Calu3 (cell line): ENCODE results near the gene PRDX2. TPM values are rescaled to one million over a fixed set of nuclear protein-coding genes. Genes with fewer than 3 reads are reported as not detected.
A peak's percentile ranks its signal among the peaks of the same experiment; 100 is the strongest.

Experiments used
- BruUV-seq: library from RNA; stranded (reverse); fragments of 400-500 nt; replicated peaks from 2 replicates; lab custom pipeline; 2021; lab: Mats Ljungman, UMichigan
- CTCF ChIA-PET: fragments of 300-600 bp; sonication (Branson Sonifier 250); formaldehyde crosslinking; loops from one replicate; lab custom pipeline; 2022; ENCODE audit warnings: antibody characterized with exemption; lab: Charles Lee
- DNase-seq: peaks from one replicate; pipeline ENCODE4 v3.0.0; 2022
- H3K27ac Mint-ChIP-seq: one replicate; pipeline ENCODE4 v1.8.0; 2022; ENCODE audit warnings: mixed read lengths; ENCODE audit not compliant: unreplicated experiment
- H3K27me3 Mint-ChIP-seq: one replicate; pipeline ENCODE4 v1.8.0; 2022; ENCODE audit warnings: mixed read lengths; ENCODE audit not compliant: unreplicated experiment
- H3K36me3 Mint-ChIP-seq: one replicate; pipeline ENCODE4 v1.8.0; 2022; ENCODE audit warnings: mild to moderate bottlenecking, moderate library complexity, mixed read lengths; ENCODE audit not compliant: insufficient read depth, unreplicated experiment
- H3K4me1 Mint-ChIP-seq: one replicate; pipeline ENCODE4 v1.8.0; 2022; ENCODE audit warnings: mild to moderate bottlenecking, low read depth, mixed read lengths; ENCODE audit not compliant: unreplicated experiment
- H3K4me3 Mint-ChIP-seq: one replicate; pipeline ENCODE4 v1.8.0; 2022; ENCODE audit warnings: mild to moderate bottlenecking, low read depth, moderate library complexity, mixed read lengths; ENCODE audit not compliant: unreplicated experiment
- H3K9me3 Mint-ChIP-seq: one replicate; pipeline ENCODE4 v1.8.0; 2022; ENCODE audit warnings: low read depth, mixed read lengths; ENCODE audit not compliant: unreplicated experiment
- intact Hi-C: fragments of 100-400 bp; cut with micrococcal nuclease; formaldehyde crosslinking; loops from one replicate; pipeline ENCODE4 v1.10.0; 2022; ENCODE audit not compliant: unreplicated experiment
- total RNA-seq: library from RNA; stranded (reverse); gene quantifications from 2 replicates; pipeline ENCODE4 v1.2.3, GENCODE V29; 2022
- TF ChIP-seq, protein P1 (sequence below): fragments of 200-600 bp; IDR thresholded peaks from one replicate; pipeline ENCODE4 v1.8.0; 2022; ENCODE audit warnings: antibody characterized with exemption; ENCODE audit not compliant: unreplicated experiment

The PRDX2 gene
- total RNA-seq, 1 experiment from 2014 or later: 135 TPM

- no TSS peak for BruUV-seq
- intact Hi-C loops: no loop called here
- peaks cover 9% of the 10 kb centered on the region for H3K4me1 Mint-ChIP-seq
- H3K9me3 Mint-ChIP-seq: no peaks in the 10 kb centered on the region
- no peak overlapping the region for H3K27ac Mint-ChIP-seq
- H3K36me3 Mint-ChIP-seq: peaks cover 20% of the 10 kb centered on the region
- no peak overlapping the region for H3K4me3 Mint-ChIP-seq
- TF ChIP-seq, protein P1, sequence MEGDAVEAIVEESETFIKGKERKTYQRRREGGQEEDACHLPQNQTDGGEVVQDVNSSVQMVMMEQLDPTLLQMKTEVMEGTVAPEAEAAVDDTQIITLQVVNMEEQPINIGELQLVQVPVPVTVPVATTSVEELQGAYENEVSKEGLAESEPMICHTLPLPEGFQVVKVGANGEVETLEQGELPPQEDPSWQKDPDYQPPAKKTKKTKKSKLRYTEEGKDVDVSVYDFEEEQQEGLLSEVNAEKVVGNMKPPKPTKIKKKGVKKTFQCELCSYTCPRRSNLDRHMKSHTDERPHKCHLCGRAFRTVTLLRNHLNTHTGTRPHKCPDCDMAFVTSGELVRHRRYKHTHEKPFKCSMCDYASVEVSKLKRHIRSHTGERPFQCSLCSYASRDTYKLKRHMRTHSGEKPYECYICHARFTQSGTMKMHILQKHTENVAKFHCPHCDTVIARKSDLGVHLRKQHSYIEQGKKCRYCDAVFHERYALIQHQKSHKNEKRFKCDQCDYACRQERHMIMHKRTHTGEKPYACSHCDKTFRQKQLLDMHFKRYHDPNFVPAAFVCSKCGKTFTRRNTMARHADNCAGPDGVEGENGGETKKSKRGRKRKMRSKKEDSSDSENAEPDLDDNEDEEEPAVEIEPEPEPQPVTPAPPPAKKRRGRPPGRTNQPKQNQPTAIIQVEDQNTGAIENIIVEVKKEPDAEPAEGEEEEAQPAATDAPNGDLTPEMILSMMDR: no peak
- peak; percentile 78 for DNase-seq
- H3K27me3 Mint-ChIP-seq: no peaks in the 10 kb centered on the region
- CTCF ChIA-PET: no interaction called here
Measured at GRCh38 chr19:12783849-12784393, 17.7 kb downstream of the PRDX2 start.

- peaks cover 18% of the 10 kb centered on the region for H3K36me3 Mint-ChIP-seq
- peaks cover 8% of the 10 kb centered on the region for H3K4me1 Mint-ChIP-seq
- TF ChIP-seq, protein P1: no peak
- H3K9me3 Mint-ChIP-seq: no peaks in the 10 kb centered on the region
- H3K27ac Mint-ChIP-seq: no peak overlapping the region
- peak; percentile 14 for DNase-seq
- no peaks in the 10 kb centered on the region for H3K27me3 Mint-ChIP-seq
- intact Hi-C loops: no loop called here
- BruUV-seq: no TSS peak
- H3K4me3 Mint-ChIP-seq: no peak overlapping the region
- CTCF ChIA-PET: interaction anchor here (1.0 kb wide), 1 partner anchor 10 kb away, joined by 3 read pairs; no protein-coding TSS in a partner anchor
Measured at GRCh38 chr19:12783291-12783848, 18.2 kb downstream of the PRDX2 start.

GRCh38 chr19:12782424-12783290 lies 18.9 kb downstream of the PRDX2 start:
- Mint-ChIP-seq H3K36me3 (peaks cover 23% of the 10 kb centered on the region), H3K9me3 (no peaks in the 10 kb centered on the region), H3K27me3 (no peaks in the 10 kb centered on the region), H3K4me3 (no peak overlapping the region), H3K27ac (no peak overlapping the region), H3K4me1 (peaks cover 8% of the 10 kb centered on the region)
- CTCF ChIA-PET: interaction anchor here (1.0 kb wide), 1 partner anchor 11 kb away, joined by 3 read pairs; no protein-coding TSS in a partner anchor
- no TSS peak for BruUV-seq
- DNase-seq: peak; percentile 67
- TF ChIP-seq, protein P1: no peak
- intact Hi-C loops: no loop called here

- CTCF ChIA-PET: interaction anchor here (1.0 kb wide), 1 partner anchor 11 kb away, joined by 3 read pairs; no protein-coding TSS in a partner anchor
- H3K27ac Mint-ChIP-seq: no peak overlapping the region
- H3K36me3 Mint-ChIP-seq: peaks cover 25% of the 10 kb centered on the region
- BruUV-seq: no TSS peak
- H3K9me3 Mint-ChIP-seq: no peaks in the 10 kb centered on the region
- TF ChIP-seq, protein P1: no peak
- H3K27me3 Mint-ChIP-seq: no peaks in the 10 kb centered on the region
- intact Hi-C loops: no loop called here
- DNase-seq: no peak
- H3K4me1 Mint-ChIP-seq: peaks cover 8% of the 10 kb centered on the region
- no peak overlapping the region for H3K4me3 Mint-ChIP-seq
Measured at GRCh38 chr19:12782174-12782423, 19.5 kb downstream of the PRDX2 start.
